Panc1 (cell line): ENCODE measurements around the gene LILRB3. TPM values are rescaled to one million over a fixed set of nuclear protein-coding genes. Genes with fewer than 3 reads are reported as not detected.

Experiments used
- ATAC-seq: fragments of 200-7000 bp; cut with Tn5 transposase; 2 replicates; pipeline ENCODE4 v1.9.1; 2020; ENCODE audit warnings: mild to moderate bottlenecking, moderate library complexity
- BruUV-seq: library from RNA; stranded (reverse); fragments of 400-500 nt; replicated peaks from 2 replicates; lab custom pipeline; 2021; lab: Mats Ljungman, UMichigan
- CTCF ChIA-PET: fragments of 300-600 bp; sonication (Branson Sonifier 250); formaldehyde crosslinking; loops from one replicate; lab custom pipeline; 2022; ENCODE audit warnings: antibody characterized with exemption; lab: Charles Lee
- POLR2A ChIA-PET: fragments of 300-600 bp; sonication (Branson Sonifier 250); formaldehyde crosslinking; loops from one replicate; lab custom pipeline; 2022; ENCODE audit warnings: antibody characterized with exemption; lab: Charles Lee
- DNase-seq: peaks from one replicate; pipeline ENCODE4 v3.0.0-alpha.2; 2010; ENCODE audit warnings: low read depth, low spot score
- H3K27ac ChIP-seq: 2 replicates; pipeline ENCODE4 v1.5.1; 2011; ENCODE audit warnings: mild to moderate bottlenecking, low read length, inconsistent platforms
- H3K27me3 ChIP-seq: fragments of 200-500 bp; sonication (Bioruptor generic); 2 replicates; pipeline ENCODE4 v1.6.0; 2014; ENCODE audit warnings: low read length, inconsistent platforms; ENCODE audit not compliant: control insufficient read depth, insufficient read depth
- H3K36me3 ChIP-seq: fragments of 200-500 bp; sonication (Bioruptor generic); 2 replicates; pipeline ENCODE4 v1.5.1; 2014; ENCODE audit warnings: inconsistent platforms, mild to moderate bottlenecking, low read length, moderate library complexity; ENCODE audit not compliant: control insufficient read depth, insufficient read depth
- H3K4me1 ChIP-seq: 2 replicates; pipeline ENCODE4 v1.5.1; 2011; ENCODE audit warnings: inconsistent platforms, mild to moderate bottlenecking, low read length, moderate library complexity; ENCODE audit not compliant: control insufficient read depth, insufficient read depth
- H3K4me3 ChIP-seq, 2 experiments: 2 replicates each; pipeline ENCODE4 v1.5.1; 2011 to 2012; ENCODE audit warnings: low read depth in 2 of 2, low read length in 2 of 2, mild to moderate bottlenecking in 2 of 2, inconsistent platforms in 1 of 2, moderate library complexity in 1 of 2
- H3K9me3 ChIP-seq: fragments of 200-500 bp; sonication (Bioruptor generic); 2 replicates; pipeline ENCODE4 v1.5.1; 2014; ENCODE audit warnings: low read depth, mild to moderate bottlenecking, inconsistent platforms, low read length, moderate library complexity; ENCODE audit not compliant: control insufficient read depth, insufficient read depth
- CTCF ChIP-seq: fragments of 450-650 bp; IDR thresholded peaks from 2 replicates; pipeline ENCODE4 v1.5.1; 2017; ENCODE audit warnings: mild to moderate bottlenecking
- POLR2AphosphoS5 ChIP-seq: IDR thresholded peaks from 2 replicates; pipeline ENCODE4 v1.6.1; 2012; ENCODE audit warnings: mild to moderate bottlenecking, low read depth, low read length, moderate library complexity
- REST ChIP-seq, 2 experiments: IDR thresholded peaks; 2 replicates each; pipeline ENCODE4 v1.6.1; 2011 to 2012; ENCODE audit warnings: low read depth in 2 of 2, control low read depth in 1 of 2, low read length in 1 of 2, mild to moderate bottlenecking in 1 of 2, moderate library complexity in 1 of 2; ENCODE audit not compliant: insufficient read depth in 1 of 2
- SIN3A ChIP-seq: IDR thresholded peaks from 2 replicates; pipeline ENCODE4 v1.6.1; 2012; ENCODE audit warnings: low read depth, mild to moderate bottlenecking, low read length, moderate library complexity, borderline replicate concordance; ENCODE audit not compliant: insufficient read depth
- TCF7L2 ChIP-seq: IDR thresholded peaks from 2 replicates; pipeline ENCODE4 v1.6.1; 2011; ENCODE audit warnings: mild to moderate bottlenecking, low read depth, low read length, inconsistent platforms
- in situ Hi-C: cut with HindIII; loops from 2 replicates; pipeline ENCODE4 v1.10.0; 2016; ENCODE audit warnings: low sequenced_read_pairs, low pct_unique_long_range_greater_than_20kb
- intact Hi-C: fragments of 100-400 bp; cut with micrococcal nuclease; formaldehyde crosslinking; loops from one replicate; pipeline ENCODE4 v1.10.0; 2022; ENCODE audit not compliant: unreplicated experiment
- total RNA-seq: library from RNA; stranded (reverse); gene quantifications from one replicate; pipeline ENCODE4 v1.2.1, GENCODE V29; 2021; ENCODE audit not compliant: unreplicated experiment

LILRB3 gene
- total RNA-seq, 1 experiment from 2014 or later: 0.18 TPM

GRCh38 chr19:54178581-54179261, 44.1 kb downstream of the LILRB3 start:
- TF ChIP-seq SIN3A: no peak
- peak; percentile 48 for TF ChIP-seq POLR2AphosphoS5
- intact Hi-C loops: no loop called here
- Histone ChIP-seq H3K36me3 (no peaks in the 10 kb centered on the region; the same call in 1 of the 2 replicates), H3K4me1 (no peaks in the 10 kb centered on the region), H3K27me3 (no peaks in the 10 kb centered on the region), H3K4me3 (no peak overlapping the region), H3K27ac (no peak overlapping the region), H3K9me3 (no peaks in the 10 kb centered on the region)
- BruUV-seq: TSS peak; percentile 53
- ChIA-PET POLR2A (no interaction called here), CTCF (interaction anchor here (1.5 kb wide), 1 partner anchor 11 kb away, joined by 6 read pairs; the partner anchor contains the start of gene MBOAT7)
- in situ Hi-C loops: no loop called here
- ATAC-seq (peak; percentile 82), DNase-seq (no peak)

GRCh38 chr19:54173951-54174834, 48.6 kb downstream of the LILRB3 start:
- TF ChIP-seq SIN3A: no peak
- TF ChIP-seq POLR2AphosphoS5: peak; percentile 26; the same call in 1 of the 2 replicates
- POLR2A ChIA-PET: interaction anchor here (0.6 to 1.4 kb wide), 3 partner anchors 15 to 37 kb away, joined by 3 read pairs; partner anchors contain the start of gene MBOAT7
- ATAC-seq: peak; percentile 33
- Histone ChIP-seq H3K4me3 (no peak overlapping the region), H3K27me3 (no peaks in the 10 kb centered on the region), H3K9me3 (no peaks in the 10 kb centered on the region), H3K27ac (no peak overlapping the region), H3K4me1 (peaks cover 9% of the 10 kb centered on the region), H3K36me3 (no peaks in the 10 kb centered on the region)
- no peak for DNase-seq
- BruUV-seq: no TSS peak
- intact Hi-C loops: no loop called here
- CTCF ChIA-PET: no interaction called here
- in situ Hi-C loops: no loop called here

GRCh38 chr19:54173359-54173699, 49.5 kb downstream of the LILRB3 start:
- ATAC-seq (no peak), DNase-seq (no peak)
- no peaks in the 10 kb centered on the region for H3K27me3 ChIP-seq
- peaks cover 9% of the 10 kb centered on the region for H3K4me1 ChIP-seq
- no peak overlapping the region for H3K4me3 ChIP-seq
- TF ChIP-seq CTCF (no peak), TCF7L2 (no peak), POLR2AphosphoS5 (no peak; the same call in 1 of the 2 replicates), REST (IDR thresholded peaks at IDR 0.05; ENCODE audit: insufficient read depth in 1 of 2, low read depth in 2 of 2, low read length in 1 of 2) (no peak), SIN3A (no peak)
- H3K27ac ChIP-seq: no peak overlapping the region
- no TSS peak for BruUV-seq
- intact Hi-C loops (no loop called here), in situ Hi-C loops (no loop called here)
- ChIA-PET CTCF (interaction anchor here (0.6 kb wide), 1 partner anchor 15 kb away, joined by 4 read pairs; no protein-coding TSS in a partner anchor), POLR2A (interaction anchor here (0.6 to 1.4 kb wide), 4 partner anchors 16 to 306 kb away, joined by 3 read pairs; partner anchors contain the start of gene MBOAT7)
- no peaks in the 10 kb centered on the region for H3K36me3 ChIP-seq
- H3K9me3 ChIP-seq: no peaks in the 10 kb centered on the region
